GM12865 (cell line): ENCODE data around the gene PPP2R5B.
A peak's percentile ranks its signal among the peaks of the same experiment; 100 is the strongest.

Source experiments
- DNase-seq: peaks from one replicate; pipeline ENCODE4 v3.0.0; 2010; ENCODE audit warnings: low read depth
- H3K4me3 ChIP-seq: 2 replicates; pipeline ENCODE4 v1.5.1; 2011; ENCODE audit warnings: mild to moderate bottlenecking, low read depth, low read length, control low read depth
- TF ChIP-seq, protein P1 (sequence below): IDR thresholded peaks from 2 replicates; pipeline ENCODE4 v1.5.1; 2011; ENCODE audit warnings: low read length, control low read depth, low read depth, inconsistent platforms; ENCODE audit not compliant: insufficient read depth; ENCODE audit errors: missing control alignments

Gene PPP2R5B

DNA sequence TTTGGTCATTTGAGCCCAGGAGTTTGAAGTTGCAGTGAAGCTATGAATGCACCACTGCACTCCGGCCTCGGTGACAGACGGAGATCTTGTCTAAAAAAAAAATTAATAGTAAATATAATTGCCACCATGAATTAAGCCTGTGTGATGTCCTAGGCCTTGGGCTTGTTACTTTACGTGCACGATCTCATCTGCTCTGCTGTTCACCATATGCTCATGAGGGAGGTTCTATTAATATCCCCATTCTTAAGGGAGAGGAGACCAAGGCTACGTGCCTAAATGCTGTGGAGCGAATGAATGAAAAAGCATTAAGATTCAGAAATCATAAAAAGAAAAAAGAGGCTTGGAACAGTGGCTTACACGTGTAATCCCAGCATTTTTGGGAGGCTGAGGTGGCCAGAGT, 4.9 kb upstream of the PPP2R5B start:
- H3K4me3 ChIP-seq = no peak overlapping the region
- TF ChIP-seq, protein P1, sequence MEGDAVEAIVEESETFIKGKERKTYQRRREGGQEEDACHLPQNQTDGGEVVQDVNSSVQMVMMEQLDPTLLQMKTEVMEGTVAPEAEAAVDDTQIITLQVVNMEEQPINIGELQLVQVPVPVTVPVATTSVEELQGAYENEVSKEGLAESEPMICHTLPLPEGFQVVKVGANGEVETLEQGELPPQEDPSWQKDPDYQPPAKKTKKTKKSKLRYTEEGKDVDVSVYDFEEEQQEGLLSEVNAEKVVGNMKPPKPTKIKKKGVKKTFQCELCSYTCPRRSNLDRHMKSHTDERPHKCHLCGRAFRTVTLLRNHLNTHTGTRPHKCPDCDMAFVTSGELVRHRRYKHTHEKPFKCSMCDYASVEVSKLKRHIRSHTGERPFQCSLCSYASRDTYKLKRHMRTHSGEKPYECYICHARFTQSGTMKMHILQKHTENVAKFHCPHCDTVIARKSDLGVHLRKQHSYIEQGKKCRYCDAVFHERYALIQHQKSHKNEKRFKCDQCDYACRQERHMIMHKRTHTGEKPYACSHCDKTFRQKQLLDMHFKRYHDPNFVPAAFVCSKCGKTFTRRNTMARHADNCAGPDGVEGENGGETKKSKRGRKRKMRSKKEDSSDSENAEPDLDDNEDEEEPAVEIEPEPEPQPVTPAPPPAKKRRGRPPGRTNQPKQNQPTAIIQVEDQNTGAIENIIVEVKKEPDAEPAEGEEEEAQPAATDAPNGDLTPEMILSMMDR = no peak
- DNase-seq = no peak

DNA sequence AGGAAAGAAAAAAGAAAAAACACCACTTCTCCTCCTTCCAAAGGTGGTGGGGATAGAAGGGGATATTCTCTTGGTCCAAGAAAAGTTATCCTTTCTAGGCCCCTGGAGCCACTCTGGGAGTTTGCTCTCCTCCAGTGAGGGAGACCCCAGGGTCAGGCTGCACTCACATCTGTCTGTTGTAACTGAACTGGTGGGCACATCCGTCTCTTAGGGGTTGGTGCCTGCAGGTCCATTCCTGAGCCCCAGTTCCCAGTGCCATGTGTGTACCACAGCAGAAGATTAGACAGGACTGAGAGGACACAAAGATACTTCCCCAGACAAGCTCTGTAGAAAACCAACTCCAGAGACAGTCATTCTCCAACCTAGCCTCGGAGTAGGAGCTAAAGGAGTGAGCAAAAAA, 4.4 kb upstream of the PPP2R5B start:
- no peak overlapping the region for H3K4me3 ChIP-seq
- no peak for DNase-seq
- TF ChIP-seq, protein P1 = no peak

DNA sequence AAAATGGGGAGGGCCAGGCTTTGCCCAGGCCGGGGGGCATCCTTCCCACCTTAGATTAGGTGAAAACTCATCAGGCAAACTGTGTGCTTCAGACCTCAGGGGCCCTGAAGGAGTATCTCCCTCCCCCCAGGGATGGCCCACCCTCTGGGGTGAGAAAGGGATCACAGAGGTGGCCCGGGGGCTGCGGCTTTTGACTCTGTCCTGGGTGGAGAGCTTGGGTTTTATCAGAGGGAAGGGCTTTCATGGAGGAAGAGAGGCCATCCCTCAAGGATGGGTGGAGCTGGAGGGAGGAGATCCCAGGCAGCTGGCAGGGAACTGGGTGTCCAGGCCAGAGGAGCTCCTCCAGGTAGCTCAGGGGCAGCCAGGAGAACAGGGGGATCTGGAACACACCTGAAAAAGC, 3.1 kb upstream of the PPP2R5B start:
- DNase-seq = no peak

DNA sequence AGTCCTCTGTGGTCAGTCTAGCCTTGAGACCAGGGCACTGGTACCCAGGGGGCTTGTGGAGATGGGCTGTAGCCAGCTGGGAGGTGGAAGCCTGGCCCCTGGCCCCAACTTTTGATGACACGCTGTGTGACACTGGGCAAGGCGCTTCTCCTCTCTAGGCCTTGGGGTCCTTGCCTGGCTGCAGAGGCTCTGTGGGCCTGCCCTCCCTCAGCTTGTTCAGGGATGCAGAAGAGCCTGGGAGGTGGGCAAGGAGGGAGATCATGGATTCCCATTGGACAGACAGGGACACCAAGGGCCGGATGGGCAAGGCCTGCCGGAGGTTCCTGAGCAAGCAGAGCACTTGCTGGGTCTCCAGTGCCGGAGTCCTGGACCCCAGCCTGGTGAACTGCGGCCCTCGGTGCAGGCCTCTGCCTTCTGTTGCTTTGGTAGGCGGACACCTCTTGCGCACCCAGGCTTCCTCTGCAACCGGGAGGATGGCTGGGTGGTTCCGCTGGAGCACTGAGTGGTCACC, 1.3 kb upstream of the PPP2R5B start:
- H3K4me3 ChIP-seq = no peak overlapping the region
- TF ChIP-seq, protein P1 = no peak

More for the DNA sequence above, 3.1 kb upstream of the PPP2R5B start:
- TF ChIP-seq, protein P1 = no peak
- H3K4me3 ChIP-seq = no peak overlapping the region

DNA sequence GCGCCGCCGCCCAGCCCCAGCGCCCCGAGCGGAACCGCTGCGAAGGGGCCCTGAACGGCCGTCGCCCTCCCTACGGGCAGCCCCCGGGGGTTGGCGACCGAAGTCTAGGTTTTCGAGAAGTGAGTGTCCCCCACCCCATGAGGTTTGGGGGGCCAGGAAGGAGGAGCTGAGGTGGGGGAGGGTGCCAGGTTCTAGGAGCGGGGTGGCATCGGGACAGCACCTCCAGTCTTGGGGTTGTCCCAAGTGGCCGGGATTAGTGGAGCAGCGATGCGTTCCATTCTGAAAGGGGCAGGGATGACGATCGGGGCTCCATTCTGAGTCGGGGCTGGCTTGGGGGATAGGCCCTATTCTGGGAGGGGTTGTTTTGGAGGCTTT, 408 bp downstream of the PPP2R5B start:
- TF ChIP-seq, protein P1 = no peak
- peak overlapping the region; percentile 81 for H3K4me3 ChIP-seq
- no peak for DNase-seq

More for the DNA sequence above, 1.3 kb upstream of the PPP2R5B start:
- no peak for DNase-seq

DNA sequence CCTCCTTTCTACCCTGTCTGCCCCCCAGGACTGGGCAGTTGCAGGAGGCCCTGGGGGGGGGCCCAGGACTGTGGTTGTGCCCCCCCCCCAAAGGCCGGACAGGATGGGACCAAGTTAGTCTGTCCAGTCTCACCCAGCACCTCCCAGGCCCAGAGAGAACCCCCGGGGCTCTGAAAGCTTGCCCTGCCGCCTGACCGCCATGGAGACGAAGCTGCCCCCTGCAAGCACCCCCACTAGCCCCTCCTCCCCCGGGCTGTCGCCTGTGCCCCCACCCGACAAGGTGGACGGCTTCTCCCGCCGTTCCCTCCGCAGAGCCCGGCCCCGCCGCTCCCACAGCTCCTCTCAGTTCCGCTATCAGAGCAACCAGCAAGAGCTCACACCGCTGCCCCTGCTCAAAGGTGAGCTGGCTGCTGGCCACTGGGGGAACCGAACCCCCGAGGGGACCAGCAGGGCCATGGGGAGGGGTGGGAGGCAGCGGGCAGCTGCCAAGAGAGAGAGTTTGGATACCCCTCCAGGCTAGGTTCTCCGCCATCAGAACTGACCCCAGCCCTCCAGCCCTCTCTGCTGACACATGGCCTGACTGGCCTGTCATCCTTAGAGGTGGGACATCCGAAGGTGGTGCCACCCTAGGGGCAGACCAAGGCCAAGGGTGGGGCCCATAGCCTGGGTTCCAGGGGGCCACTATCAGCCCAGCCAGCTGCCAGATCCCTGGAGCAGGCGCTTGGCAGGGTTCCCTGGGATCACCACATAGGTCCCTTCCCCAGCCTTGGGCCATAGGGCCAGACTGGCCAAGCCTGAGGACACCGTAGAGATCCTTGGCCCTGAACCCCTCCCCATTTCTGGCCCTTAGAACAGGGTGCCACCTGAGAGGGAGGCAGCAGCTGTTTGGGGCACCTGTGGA, 1.3 kb downstream of the PPP2R5B start:
- peak overlapping the region; percentile 81 for H3K4me3 ChIP-seq
- DNase-seq = no peak
- TF ChIP-seq, protein P1 = no peak
